ENCODE measurements around the gene LDHAL6B. TPM values are rescaled to one million over a fixed set of nuclear protein-coding genes. Genes with fewer than 3 reads are reported as not detected.

Gene LDHAL6B
- total and polyA plus RNA-seq, 2 experiments from 2014 or later, result not detected

DNA sequence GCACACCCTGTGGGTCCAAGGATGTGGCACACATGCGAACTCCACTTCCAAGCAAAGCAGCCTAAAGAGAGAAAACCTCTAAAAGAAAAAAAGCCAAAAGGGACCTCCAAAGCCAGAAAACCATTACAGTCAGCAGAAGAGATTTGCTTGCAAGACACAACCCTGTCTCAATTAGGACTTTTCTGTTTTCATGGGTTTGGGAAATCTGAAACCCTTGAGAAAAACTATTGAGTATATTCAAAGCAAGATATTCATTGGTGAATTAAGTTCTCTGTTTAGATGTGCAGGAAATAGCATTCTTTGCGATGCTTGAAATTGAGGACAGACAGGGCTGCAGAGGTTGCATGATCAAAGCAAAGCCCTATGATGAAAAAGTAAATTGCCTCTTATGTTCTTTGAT lies 10.2 kb upstream of the LDHAL6B start (continued):
- TF ChIP-seq, protein P1, sequence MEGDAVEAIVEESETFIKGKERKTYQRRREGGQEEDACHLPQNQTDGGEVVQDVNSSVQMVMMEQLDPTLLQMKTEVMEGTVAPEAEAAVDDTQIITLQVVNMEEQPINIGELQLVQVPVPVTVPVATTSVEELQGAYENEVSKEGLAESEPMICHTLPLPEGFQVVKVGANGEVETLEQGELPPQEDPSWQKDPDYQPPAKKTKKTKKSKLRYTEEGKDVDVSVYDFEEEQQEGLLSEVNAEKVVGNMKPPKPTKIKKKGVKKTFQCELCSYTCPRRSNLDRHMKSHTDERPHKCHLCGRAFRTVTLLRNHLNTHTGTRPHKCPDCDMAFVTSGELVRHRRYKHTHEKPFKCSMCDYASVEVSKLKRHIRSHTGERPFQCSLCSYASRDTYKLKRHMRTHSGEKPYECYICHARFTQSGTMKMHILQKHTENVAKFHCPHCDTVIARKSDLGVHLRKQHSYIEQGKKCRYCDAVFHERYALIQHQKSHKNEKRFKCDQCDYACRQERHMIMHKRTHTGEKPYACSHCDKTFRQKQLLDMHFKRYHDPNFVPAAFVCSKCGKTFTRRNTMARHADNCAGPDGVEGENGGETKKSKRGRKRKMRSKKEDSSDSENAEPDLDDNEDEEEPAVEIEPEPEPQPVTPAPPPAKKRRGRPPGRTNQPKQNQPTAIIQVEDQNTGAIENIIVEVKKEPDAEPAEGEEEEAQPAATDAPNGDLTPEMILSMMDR (conservative IDR thresholded peaks at IDR 0.05; ENCODE audit: low read depth in 2 of 2), result no peak
- TF ChIP-seq POLR2AphosphoS5 (IDR thresholded peaks at IDR 0.05; ENCODE audit: low read depth) (no peak), JUNB (IDR thresholded peaks at IDR 0.05; ENCODE audit: unreplicated experiment) (no peak), EZH2 (IDR thresholded peaks at IDR 0.05; ENCODE audit: low read depth, unreplicated experiment) (no peak), ZNF114 (CRISPR knock-in tag; IDR thresholded peaks at IDR 0.05) (no peak)
- TF ChIP-seq, protein P2, sequence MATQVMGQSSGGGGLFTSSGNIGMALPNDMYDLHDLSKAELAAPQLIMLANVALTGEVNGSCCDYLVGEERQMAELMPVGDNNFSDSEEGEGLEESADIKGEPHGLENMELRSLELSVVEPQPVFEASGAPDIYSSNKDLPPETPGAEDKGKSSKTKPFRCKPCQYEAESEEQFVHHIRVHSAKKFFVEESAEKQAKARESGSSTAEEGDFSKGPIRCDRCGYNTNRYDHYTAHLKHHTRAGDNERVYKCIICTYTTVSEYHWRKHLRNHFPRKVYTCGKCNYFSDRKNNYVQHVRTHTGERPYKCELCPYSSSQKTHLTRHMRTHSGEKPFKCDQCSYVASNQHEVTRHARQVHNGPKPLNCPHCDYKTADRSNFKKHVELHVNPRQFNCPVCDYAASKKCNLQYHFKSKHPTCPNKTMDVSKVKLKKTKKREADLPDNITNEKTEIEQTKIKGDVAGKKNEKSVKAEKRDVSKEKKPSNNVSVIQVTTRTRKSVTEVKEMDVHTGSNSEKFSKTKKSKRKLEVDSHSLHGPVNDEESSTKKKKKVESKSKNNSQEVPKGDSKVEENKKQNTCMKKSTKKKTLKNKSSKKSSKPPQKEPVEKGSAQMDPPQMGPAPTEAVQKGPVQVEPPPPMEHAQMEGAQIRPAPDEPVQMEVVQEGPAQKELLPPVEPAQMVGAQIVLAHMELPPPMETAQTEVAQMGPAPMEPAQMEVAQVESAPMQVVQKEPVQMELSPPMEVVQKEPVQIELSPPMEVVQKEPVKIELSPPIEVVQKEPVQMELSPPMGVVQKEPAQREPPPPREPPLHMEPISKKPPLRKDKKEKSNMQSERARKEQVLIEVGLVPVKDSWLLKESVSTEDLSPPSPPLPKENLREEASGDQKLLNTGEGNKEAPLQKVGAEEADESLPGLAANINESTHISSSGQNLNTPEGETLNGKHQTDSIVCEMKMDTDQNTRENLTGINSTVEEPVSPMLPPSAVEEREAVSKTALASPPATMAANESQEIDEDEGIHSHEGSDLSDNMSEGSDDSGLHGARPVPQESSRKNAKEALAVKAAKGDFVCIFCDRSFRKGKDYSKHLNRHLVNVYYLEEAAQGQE (IDR thresholded peaks at IDR 0.05; ENCODE audit: unreplicated experiment), result no peak

DNA sequence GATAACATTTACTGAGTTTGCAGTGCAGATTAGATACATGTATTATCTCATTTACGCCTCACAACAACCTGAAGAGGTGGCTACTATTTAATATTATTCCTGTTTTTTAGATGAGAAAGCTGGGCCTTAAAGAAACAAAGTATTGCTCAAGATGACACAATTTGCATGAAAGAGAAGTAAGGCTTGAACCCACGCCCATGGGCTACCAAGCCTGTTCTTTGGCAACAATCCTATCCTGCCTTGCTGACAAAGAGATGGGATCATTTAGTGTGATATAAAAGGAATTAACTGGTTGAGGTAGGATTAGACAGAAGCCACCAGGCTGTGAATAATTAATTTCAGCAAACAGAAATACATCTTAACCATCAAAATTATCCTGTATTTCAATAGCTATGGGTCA lies 9.2 kb upstream of the LDHAL6B start:
- Histone ChIP-seq H3K27ac (ENCODE audit: low read depth) (no peak overlapping the region), H3K4me2 (no peak overlapping the region), H4K20me1 (replicated peaks; ENCODE audit: insufficient read depth) (peaks cover 8% of the 10 kb centered on the region; the same call in 1 of the 2 replicates), H3F3A (replicated peaks; ENCODE audit: low read depth) (no peaks in the 10 kb centered on the region), H3K4me1 (ENCODE audit: insufficient read depth) (no peaks in the 10 kb centered on the region), H3K36me3 (ENCODE audit: insufficient read depth) (peaks cover 19% of the 10 kb centered on the region), H3K27me3 (ENCODE audit: insufficient read depth) (no peaks in the 10 kb centered on the region), H3K4me3 (no peak overlapping the region), H2AFZ (no peak overlapping the region), H3K9me2 (ENCODE audit: insufficient read depth) (no peaks in the 10 kb centered on the region), H3K79me2 (replicated peaks; ENCODE audit: insufficient read depth) (no peaks in the 10 kb centered on the region)
- no peak for ATAC-seq
- Mint-ChIP-seq H3K27me3 (ENCODE audit: insufficient read depth, low read depth, poor library complexity) (no peaks in the 10 kb centered on the region), H3K9me3 (no peaks in the 10 kb centered on the region), H3K4me3 (no peak overlapping the region), H3K4me1 (no peaks in the 10 kb centered on the region), H3K27ac (no peak overlapping the region), H3K36me3 (ENCODE audit: low read depth) (peaks cover 22% of the 10 kb centered on the region)
- DNase-seq (ENCODE audit: low spot score), result no peak
- TF ChIP-seq STAT1 (IDR thresholded peaks at IDR 0.05; ENCODE audit: unreplicated experiment) (no peak), ZNF331 (CRISPR knock-in tag; IDR thresholded peaks at IDR 0.05; ENCODE audit: low read depth) (no peak), POLR2AphosphoS5 (IDR thresholded peaks at IDR 0.05; ENCODE audit: low read depth) (no peak), EZH2 (IDR thresholded peaks at IDR 0.05; ENCODE audit: low read depth, unreplicated experiment) (no peak), EZH2phosphoT487 (IDR thresholded peaks at IDR 0.05; ENCODE audit: unreplicated experiment) (no peak), ZNF114 (CRISPR knock-in tag; IDR thresholded peaks at IDR 0.05) (no peak), JUNB (IDR thresholded peaks at IDR 0.05; ENCODE audit: unreplicated experiment) (no peak), CREB1 (CRISPR knock-in tag; IDR thresholded peaks at IDR 0.05; ENCODE audit: low read depth) (no peak)
- TF ChIP-seq, protein P2 (IDR thresholded peaks at IDR 0.05; ENCODE audit: unreplicated experiment), result no peak
- TF ChIP-seq, protein P3, sequence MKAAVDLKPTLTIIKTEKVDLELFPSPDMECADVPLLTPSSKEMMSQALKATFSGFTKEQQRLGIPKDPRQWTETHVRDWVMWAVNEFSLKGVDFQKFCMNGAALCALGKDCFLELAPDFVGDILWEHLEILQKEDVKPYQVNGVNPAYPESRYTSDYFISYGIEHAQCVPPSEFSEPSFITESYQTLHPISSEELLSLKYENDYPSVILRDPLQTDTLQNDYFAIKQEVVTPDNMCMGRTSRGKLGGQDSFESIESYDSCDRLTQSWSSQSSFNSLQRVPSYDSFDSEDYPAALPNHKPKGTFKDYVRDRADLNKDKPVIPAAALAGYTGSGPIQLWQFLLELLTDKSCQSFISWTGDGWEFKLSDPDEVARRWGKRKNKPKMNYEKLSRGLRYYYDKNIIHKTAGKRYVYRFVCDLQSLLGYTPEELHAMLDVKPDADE (IDR thresholded peaks at IDR 0.05), result no peak
